Activated T-helper 9 cell treated with anti-CD3 and anti-CD28 coated beads, Interleukin-2, amount 50 U/mL, for 16 hours (primary cell): ENCODE data around the gene INCA1.

Experiments used
- DNase-seq: peaks from one replicate; pipeline ENCODE4 v3.0.0-alpha.2; 2020; ENCODE audit warnings: low read depth

The INCA1 gene

DNA sequence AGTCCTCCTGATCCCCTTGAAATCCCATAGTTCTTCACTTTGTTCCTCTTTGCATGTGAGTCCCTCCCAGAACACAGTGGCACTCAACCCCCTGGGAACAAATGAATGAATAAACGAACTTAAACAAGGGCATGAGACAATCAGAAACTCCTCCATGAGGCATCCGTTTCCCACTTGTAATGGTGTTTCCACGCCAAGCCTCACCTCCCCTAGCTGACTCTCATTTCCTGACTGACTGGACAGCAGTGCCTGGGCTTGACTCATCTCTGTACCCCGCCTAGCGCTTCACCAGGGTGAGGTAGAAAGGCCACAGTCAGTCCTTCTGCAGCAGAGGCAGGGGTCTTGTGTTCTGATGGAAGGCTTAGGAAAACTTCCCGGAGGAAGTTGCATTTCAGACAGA is 14.6 kb upstream of the INCA1 start:
- no peak for DNase-seq

DNA sequence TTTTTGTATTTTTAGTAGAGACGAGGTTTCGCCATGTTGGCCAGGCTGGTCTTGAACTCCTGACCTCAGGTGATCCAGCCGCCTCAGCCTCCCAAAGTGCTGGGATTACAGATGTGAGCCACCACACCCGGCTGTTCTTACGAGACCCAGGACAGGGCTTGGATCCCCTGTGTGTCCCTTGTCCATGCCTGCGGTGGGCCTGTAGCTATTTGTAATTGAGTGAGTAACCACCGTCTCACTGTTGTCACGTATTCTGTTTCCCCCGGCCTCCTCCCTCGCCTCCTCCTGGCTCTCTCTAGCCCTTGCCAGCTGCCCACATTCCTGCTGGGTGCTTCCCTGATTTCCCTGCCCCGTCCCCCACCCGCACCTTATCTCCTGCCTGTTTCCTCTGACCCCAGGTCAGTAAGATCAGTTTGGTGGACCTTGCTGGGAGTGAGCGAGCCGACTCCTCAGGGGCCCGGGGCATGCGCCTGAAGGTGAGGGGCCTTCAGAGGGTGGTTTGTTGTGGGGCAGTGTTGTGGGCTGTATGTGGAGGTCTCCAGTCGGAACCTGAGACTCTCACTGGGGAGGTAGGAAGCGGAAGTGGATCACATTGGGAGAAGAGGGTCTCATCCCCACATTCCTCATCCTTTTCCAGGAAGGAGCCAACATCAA is 6.0 kb upstream of the INCA1 start:
- no peak for DNase-seq

- DNase-seq: no peak
Observed at GRCh38 chr17:5002121-5002788, 4.9 kb upstream of the INCA1 start.

GRCh38 chr17:5000237-5000639 is 2.9 kb upstream of the INCA1 start:
- DNase-seq: no peak

DNA sequence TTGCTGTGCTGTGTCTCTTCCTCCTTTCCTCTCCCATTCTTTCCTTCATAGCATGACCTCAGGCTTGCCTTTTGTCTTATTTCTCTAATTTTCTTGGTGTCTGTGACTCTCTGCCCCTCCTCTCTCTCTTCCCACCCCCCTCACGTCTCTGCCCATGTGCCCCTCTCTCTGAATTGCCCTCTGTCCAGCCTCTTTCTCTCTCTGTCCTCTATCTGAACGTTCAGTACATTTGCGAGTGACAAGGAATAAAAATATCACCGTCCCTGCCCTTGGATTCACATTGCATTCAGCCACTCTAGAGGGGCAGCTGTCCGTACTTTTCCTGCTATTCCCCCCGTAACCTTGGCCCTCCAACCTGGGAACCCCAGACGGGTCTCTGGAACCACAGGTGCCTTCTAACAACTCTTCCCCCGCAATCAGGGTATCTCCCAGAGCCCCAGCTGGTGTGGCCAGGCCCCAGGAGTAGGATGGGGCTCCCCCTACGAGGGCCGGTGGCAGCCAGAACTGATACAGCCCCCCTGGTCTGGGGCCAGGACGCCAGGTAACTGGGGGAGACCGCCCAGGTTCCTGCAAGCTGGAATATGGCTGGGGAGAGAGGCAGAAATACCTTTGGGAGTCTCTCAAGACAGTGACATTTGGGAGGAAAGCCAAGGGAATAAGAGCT is 2.2 kb upstream of the INCA1 start:
- no peak for DNase-seq

DNA sequence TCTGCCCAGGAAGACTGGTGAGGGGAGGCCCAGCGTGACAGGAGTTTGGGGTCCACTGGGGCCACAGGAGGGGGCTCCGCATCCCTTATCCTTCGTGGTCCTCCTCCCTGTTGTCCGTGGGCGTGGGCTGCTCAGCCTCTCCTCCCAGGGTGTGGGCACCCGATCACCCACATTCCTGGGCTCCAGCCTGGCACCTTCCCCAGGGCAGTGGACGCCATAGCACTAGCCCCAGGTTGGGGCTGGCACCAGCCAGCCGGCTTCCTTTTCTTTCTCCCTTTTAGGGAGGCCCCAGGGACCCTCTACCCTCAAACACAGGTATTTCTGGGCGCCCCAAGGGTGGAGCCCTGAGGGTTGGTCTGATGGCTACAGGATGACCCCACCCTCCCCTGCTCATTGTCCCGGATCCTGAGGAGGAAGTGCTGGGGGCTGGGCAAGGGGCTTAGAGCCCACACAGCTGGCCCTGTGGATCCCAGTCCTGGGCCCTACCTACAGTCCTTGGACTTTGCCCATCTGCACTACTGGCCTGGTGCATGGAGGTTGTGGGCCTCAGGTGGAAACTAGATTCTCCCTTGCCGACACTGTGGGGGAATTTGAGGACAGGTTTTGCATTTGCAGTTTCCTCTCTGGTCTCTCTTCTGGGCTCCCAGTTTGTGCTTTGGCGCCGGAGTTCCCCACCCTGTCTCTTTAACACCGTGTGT is 1.6 kb upstream of the INCA1 start:
- no peak for DNase-seq

DNA sequence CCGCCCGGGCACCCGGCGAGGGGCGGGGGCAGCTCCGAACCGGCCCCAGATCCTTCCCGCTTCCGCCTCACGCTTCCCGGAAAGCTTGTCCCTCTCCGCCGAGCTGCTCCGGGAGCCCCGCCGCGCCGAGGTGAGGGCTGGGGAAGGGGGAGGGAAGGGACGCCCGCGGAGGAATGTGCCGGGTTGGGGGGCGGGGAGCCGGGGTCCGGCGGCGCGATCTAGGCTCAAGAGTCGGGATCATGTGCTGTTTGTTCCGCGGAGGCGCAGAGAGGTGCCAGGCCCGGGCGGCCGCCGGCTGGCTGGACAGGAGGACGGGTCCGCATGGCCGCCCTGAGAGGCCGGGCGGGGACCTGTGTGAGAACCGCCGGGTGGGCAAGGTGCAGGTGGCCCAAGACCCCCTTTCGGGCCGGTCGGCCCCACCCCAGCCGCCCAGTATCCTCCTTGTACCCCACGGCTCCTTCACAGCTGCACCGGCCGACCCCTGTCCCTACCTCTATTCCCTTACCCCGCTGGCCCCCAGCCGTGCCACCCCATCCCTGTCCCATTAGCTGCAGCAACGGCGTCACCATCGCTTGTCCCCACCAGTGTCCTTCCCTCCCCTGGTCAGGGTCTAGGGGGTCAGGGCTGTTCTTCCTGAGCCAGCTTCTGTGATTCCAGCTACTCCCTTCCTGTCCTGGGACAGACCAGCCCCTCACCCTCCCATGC is 857 bp upstream of the INCA1 start:
- DNase-seq: no peak

GRCh38 chr17:4994081-4994595 is 3.2 kb downstream of the INCA1 start:
- DNase-seq: no peak

DNA sequence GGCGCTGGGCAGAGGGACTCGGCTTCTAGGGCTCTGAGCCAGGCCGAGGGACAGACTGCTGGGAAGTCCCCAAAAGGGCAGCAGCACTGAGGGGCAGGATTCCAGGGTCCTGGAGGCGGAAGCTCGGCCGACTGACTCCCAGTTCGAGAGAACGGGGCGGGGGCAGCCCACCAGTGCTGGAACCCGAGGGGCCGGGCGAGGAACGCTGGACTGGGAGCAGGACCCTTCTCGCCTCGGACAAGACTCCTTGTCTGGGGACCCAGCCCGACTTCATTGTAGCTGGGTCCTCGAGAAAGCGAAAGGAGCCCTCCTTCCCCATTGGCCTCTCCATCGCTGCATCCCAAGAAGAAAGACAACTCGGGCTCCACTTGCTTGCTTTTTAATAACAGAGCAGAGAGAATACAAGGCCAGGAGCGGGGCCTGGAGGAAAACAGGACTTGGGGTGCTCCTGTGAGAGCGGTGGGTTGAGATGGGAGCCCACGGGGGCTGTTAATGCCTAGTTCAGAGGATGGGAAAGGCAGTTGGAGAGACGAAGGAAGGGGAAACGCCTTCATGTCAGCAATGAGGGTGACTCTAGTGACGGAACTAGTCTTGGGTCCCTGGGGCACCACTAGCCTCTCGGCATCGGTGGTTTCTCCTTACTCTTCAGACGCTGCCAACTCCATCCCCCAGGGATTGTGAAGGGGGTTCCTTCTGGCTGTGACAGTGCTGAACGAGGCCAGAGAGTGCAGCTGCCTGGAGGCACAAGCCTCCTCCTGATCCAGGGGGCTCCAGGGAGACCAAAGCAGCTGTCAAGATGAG is 9.4 kb downstream of the INCA1 start:
- DNase-seq: no peak

- peak; percentile 82 for DNase-seq
Observed at GRCh38 chr17:4986951-4987766, 10.2 kb downstream of the INCA1 start, which contains the start of gene CAMTA2. Gene CAMTA2, minus strand, starts transcription at chr17:4987675. Its CDS starts 1,453 bp downstream, at chr17:4986222.

DNA sequence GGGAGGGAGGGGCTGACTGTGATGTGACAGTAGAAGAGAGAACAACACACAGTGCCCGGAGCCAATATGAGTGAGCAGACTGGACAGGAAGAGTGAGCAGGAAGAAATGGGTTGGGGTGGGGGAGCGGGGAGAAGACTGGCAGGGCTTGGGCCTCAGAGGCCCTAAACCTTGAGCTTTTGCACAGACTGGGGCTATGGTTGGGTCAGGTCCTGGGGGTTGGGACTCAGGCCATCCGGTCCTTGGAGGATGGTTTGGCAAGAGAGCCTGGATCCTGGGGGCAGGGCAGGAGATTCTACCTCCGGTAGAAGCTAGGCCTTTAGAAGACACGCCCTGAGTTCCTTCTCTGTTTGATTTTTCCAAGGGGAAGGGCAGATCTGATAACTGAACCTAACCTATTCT is 10.9 kb downstream of the INCA1 start:
- DNase-seq: no peak

- no peak for DNase-seq
Observed at GRCh38 chr17:4982305-4982704, 15.0 kb downstream of the INCA1 start.

DNA sequence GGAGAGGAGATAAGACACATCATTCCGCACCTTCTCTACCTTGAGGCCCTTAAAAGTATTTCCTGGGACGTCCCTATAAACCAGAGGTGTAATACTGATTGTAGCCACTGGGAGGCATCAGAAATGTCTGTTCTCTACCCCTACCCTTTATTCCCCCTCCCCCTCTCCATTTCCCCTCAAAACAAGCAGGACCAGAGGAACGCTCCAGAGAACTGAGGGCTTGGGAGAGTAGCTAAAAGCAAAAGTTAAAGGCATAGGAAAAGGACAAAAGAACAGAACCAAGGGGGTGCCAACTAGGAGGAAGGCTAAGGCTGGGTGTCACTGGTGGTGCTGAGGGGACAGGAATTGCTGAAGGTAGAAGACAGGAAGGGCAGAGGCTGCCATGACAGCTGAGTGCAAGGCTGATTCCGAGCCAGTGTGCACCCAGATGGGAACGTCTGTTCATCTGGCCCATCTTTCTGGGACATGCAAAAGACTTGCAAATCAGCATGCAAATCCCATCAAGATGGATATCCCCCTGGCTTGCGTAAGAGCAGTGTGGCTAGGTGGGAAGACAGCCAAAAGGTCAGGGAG is 16.6 kb downstream of the INCA1 start:
- no peak for DNase-seq

- no peak for DNase-seq
Observed at GRCh38 chr17:4978726-4979125, 18.6 kb downstream of the INCA1 start.

GRCh38 chr17:4974115-4974670 is 23.1 kb downstream of the INCA1 start:
- DNase-seq: no peak

DNA sequence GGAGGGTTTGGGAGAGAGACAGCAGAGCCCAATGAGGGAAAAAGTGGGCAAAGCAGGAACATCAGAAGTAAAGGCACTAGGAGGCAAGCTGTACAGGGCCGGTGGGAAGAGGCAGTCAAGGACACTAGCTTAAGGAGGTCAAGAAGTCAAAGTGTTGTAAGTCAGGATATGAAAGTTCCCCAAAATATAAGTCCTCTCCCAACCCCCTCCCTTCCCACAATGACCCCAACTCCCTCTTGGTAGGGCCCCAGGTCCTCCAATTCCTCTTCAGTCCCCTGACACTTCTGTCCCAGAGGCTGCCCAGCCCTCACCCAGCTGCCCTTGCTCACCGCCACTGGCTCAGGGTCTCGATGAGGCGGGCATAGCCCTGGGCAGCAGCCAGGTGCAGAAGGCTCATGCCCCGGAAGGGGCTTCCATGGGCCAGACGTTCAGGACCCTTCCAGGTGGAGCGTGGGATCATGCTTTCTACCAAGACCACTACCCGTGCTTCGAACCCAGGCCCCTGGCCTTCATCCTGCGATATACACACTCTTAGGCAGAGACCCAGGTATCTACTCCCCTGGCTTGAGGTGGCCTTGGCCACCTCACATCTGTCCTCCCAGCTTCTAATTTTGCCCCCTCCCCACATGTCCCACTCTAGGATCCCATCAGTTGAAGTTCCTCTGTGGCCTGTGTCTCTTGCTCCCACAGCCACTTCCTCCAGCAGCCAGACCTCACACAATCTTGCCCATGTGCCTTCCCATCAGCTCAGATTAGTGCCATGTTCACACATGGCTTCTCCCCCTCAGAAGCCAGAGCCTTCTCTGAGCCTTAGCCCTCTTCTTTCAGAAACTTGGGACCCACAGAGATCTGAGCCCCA is 23.8 kb downstream of the INCA1 start:
- DNase-seq: no peak

DNA sequence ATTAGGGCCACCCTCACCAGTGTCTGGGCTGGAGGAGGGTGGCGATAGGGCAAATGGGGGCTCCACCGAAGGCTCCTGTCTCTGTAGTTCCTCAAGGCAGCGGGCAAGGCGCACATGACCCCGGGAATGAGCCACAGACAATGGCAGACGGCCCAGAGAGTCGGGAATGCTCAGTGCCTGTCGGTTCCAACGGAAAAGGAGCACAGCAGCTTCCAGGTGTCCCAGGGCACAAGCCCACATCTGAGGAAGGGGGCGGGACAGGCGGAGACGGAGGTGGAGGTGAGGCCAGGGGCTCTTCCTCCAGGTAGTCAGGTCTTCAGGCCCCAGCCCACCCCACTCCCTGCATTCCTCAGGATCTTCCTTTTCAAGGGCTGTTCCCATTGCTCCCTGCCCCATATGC is 24.6 kb downstream of the INCA1 start:
- no peak for DNase-seq

GRCh38 chr17:4972322-4972721 is 25.0 kb downstream of the INCA1 start:
- no peak for DNase-seq

GRCh38 chr17:4971826-4972225 is 25.5 kb downstream of the INCA1 start:
- DNase-seq: no peak
